ENCODE results near the gene TRAF3. TPM values are rescaled to one million over a fixed set of nuclear protein-coding genes. Genes with fewer than 3 reads are reported as not detected.
"Not testable (repeated sequence)": the region's sequence is repeated elsewhere in the genome, so short reads cannot be mapped to it uniquely, and the experiment has no call there.

TRAF3 gene
- total and polyA plus RNA-seq, 12 donors = 2.3 to 15.6 (median 10.2) TPM

DNA sequence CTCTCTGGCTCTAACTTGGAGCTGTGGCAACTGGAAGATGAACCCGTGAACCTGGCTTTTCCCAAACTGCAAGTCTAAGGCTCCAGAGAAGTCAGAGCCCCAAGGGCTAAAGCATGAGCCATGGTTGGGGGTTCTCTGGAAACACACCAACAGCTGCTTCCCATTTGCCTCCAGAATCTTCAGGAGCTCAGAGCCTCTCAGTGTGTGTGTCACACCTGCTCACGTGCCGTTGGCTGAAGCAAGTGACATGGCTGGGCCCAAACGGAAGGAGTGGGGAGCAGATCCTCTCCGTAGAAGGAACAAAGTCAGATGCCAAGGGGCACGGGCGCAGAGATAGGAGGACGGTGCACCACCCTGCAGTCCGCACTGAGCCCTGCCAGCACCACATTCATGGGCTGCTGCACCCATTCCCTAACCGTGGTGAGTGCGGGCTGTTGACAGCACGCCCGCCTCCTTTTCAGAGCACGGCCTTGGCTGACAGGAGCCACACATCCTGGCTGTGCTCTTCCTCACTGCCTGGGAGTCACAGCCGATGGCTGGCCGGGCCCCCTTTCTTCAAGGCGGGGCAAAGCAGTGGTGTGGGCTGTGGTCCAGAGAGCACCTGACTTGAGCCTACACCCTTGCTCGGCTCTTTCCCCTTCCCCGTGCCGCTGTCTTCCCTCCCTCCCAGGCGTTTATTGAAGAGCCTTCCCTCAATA lies 16.6 kb upstream of the TRAF3 start:
- TF ChIP-seq, protein P1, sequence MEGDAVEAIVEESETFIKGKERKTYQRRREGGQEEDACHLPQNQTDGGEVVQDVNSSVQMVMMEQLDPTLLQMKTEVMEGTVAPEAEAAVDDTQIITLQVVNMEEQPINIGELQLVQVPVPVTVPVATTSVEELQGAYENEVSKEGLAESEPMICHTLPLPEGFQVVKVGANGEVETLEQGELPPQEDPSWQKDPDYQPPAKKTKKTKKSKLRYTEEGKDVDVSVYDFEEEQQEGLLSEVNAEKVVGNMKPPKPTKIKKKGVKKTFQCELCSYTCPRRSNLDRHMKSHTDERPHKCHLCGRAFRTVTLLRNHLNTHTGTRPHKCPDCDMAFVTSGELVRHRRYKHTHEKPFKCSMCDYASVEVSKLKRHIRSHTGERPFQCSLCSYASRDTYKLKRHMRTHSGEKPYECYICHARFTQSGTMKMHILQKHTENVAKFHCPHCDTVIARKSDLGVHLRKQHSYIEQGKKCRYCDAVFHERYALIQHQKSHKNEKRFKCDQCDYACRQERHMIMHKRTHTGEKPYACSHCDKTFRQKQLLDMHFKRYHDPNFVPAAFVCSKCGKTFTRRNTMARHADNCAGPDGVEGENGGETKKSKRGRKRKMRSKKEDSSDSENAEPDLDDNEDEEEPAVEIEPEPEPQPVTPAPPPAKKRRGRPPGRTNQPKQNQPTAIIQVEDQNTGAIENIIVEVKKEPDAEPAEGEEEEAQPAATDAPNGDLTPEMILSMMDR (IDR thresholded peaks at IDR 0.05) = no peak
- Histone ChIP-seq H3K27me3 (peaks cover 0 to 22% (median 14%) of the 10 kb centered on the region in 7 donors), H3K4me3 (peak overlapping the region in 1 of 10 donors; percentile 10), H3K9me3 (no peaks in the 10 kb centered on the region), H3K4me1 (peaks cover 0 to 10% (median 0%) of the 10 kb centered on the region in 9 donors), H3K36me3 (no peaks in the 10 kb centered on the region), H3K27ac (no peak overlapping the region)
- DNase-seq = no peak
- WGBS, 2 donors = 24 to 36% methylated on average over 21 of the region's 21 CpGs
- ATAC-seq = peak in 6 of 8 donors; percentile 11 to 63 (median 51)
- intact Hi-C loops (cut with DNase I) = no loop called here

DNA sequence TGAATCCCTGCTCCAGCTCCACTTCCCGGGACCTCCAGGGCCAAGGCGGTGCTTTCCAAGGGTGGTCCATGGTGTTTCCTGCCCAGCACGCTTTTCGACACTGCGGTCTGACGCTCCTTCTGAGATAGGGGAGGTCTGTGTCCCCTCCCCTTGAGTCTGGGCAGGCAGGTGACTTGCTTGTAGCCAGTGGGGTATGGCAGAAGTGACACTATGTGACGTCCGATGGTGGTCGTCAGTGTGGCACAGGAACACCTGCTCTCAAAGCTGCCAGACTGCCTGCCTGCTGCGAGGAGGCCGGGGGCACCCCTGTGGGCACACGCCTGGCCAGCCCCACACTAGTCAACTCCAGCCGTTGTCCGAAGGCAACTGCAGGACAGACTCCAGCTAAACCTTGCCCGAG lies 16.0 kb upstream of the TRAF3 start:
- no peak overlapping the region for H3K27ac ChIP-seq
- WGBS, 2 donors = 59 to 63% methylated on average over 15 of the region's 15 CpGs
- TF ChIP-seq, protein P1 (IDR thresholded peaks at IDR 0.05) = no peak
- peaks cover 0 to 10% (median 0%) of the 10 kb centered on the region in 9 donors for H3K4me1 ChIP-seq
- peak overlapping the region in 1 of 10 donors; percentile 10 for H3K4me3 ChIP-seq
- DNase-seq = no peak
- H3K27me3 ChIP-seq = peaks cover 0 to 22% (median 14%) of the 10 kb centered on the region in 7 donors
- intact Hi-C loops (cut with DNase I) = no loop called here
- no peaks in the 10 kb centered on the region for H3K36me3 ChIP-seq
- H3K9me3 ChIP-seq = no peaks in the 10 kb centered on the region
- ATAC-seq = no peak

DNA sequence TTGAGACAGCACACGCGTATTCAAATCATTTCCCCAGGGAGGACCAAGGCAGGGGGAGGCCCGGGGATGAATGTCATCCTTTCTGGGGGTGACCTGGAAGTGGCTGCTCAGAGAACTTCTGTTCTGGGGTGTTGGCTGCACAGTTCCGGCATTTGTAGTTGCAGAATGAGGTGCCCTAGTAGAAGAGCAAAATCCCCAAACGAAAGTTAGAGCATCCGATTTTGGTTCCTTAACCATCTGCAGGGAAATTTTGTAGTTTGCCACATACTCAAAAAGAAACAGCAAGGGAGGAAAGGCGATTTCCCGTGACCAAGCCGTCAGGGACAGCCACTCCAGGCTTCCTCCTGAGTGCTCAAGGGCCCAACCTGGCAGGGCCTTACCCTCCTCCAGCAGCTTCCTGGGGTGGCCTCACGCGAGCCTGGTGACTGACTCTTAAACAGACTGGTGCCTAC lies 13.0 kb upstream of the TRAF3 start:
- WGBS, 2 donors = 59 to 62% methylated on average over 11 of the region's 11 CpGs

DNA sequence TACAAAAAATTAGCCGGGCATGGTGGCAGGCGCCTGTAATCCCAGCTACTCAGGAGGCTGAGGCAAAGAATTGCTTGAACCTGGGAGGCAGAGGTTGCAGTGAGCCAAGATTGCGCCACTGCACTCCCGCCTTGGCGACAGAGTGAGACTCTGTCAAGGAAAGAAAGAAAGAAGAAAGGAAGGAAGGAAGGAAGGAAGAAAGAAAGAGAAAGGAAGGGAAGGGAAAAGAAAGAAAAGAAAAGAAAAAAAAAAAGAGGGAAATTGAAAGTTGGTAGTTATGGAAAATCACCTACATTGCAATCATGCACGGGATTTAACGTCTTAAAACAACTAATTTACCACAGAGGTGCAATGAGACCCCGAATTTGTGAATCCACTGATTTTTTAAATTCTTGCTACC lies 11.5 kb upstream of the TRAF3 start:
- H3K36me3 ChIP-seq; H3K27ac ChIP-seq; H3K9me3 ChIP-seq; ATAC-seq; H3K4me3 ChIP-seq; DNase-seq; intact Hi-C loops (cut with DNase I): not testable (repeated sequence)
- 92 to 94% methylated on average over 7 to 8 of the region's 8 CpGs for WGBS, 2 donors
- H3K4me1 ChIP-seq = peaks cover 0 to 15% (median 0%) of the 10 kb centered on the region in 9 donors
- H3K27me3 ChIP-seq = peaks cover 0 to 30% (median 9%) of the 10 kb centered on the region in 7 donors

More for the DNA sequence above, 13.0 kb upstream of the TRAF3 start:
- H3K4me1 ChIP-seq = peaks cover 0 to 16% (median 0%) of the 10 kb centered on the region in 9 donors
- H3K27me3 ChIP-seq = peaks cover 0 to 26% (median 10%) of the 10 kb centered on the region in 7 donors
- no peaks in the 10 kb centered on the region for H3K9me3 ChIP-seq
- H3K4me3 ChIP-seq = no peak overlapping the region
- intact Hi-C loops (cut with DNase I) = no loop called here
- no peak for ATAC-seq
- TF ChIP-seq, protein P1 (IDR thresholded peaks at IDR 0.05) = no peak
- H3K27ac ChIP-seq = no peak overlapping the region
- no peak for DNase-seq
- no peaks in the 10 kb centered on the region for H3K36me3 ChIP-seq
